IMR-90 (cell line): ENCODE data around the gene CRTC1. TPM values are rescaled to one million over a fixed set of nuclear protein-coding genes. Genes with fewer than 3 reads are reported as not detected.

Source experiments
- ATAC-seq: fragments of 200-7000 bp; cut with Tn5 transposase; 2 replicates; pipeline ENCODE4 v1.9.1; 2020; ENCODE audit warnings: low read depth, mild to moderate bottlenecking, moderate library complexity
- BruUV-seq: library from RNA; stranded (reverse); fragments of 400-500 nt; replicated peaks from 2 replicates; lab custom pipeline; 2021; lab: Mats Ljungman, UMichigan
- CTCF ChIA-PET: fragments of 300-600 bp; formaldehyde crosslinking; extraction: SDS; loops from one replicate; lab custom pipeline; 2021; ENCODE audit warnings: antibody characterized with exemption; lab: Yijun Ruan, JAX
- POLR2A ChIA-PET: fragments of 300-600 bp; sonication (Branson Sonifier 250); formaldehyde crosslinking; loops from one replicate; lab custom pipeline; 2022; ENCODE audit warnings: antibody characterized with exemption; ENCODE audit not compliant: unreplicated experiment; lab: Charles Lee
- DNase-seq: peaks from one replicate; pipeline ENCODE4 v3.0.0; 2013
- H2AFZ ChIP-seq: replicated peaks from 2 replicates; pipeline ENCODE3; 2013; ENCODE audit warnings: low read length, mild to moderate bottlenecking; ENCODE audit not compliant: poor library complexity
- H2AK5ac ChIP-seq: 2 replicates; pipeline ENCODE4 v1.6.1; 2013; ENCODE audit warnings: low read depth, low read length, inconsistent platforms
- H2AK9ac ChIP-seq: replicated peaks from 2 replicates; pipeline ENCODE3; 2013; ENCODE audit warnings: mild to moderate bottlenecking, low read depth, low read length, moderate library complexity; ENCODE audit not compliant: poor library complexity
- H2BK120ac ChIP-seq: 2 replicates; pipeline ENCODE4 v1.6.1; 2013; ENCODE audit warnings: low read depth, low read length, inconsistent platforms
- H2BK15ac ChIP-seq: 3 replicates; pipeline ENCODE4 v1.6.1; 2013; ENCODE audit warnings: low read depth, low read length, inconsistent platforms
- H2BK20ac ChIP-seq: 2 replicates; pipeline ENCODE4 v1.6.1; 2013; ENCODE audit warnings: low read depth, mild to moderate bottlenecking, inconsistent platforms, low read length, moderate library complexity
- H2BK5ac ChIP-seq: 2 replicates; pipeline ENCODE4 v1.6.1; 2013; ENCODE audit warnings: mild to moderate bottlenecking, low read depth, low read length, inconsistent platforms; ENCODE audit not compliant: poor library complexity, severe bottlenecking
- H3K14ac ChIP-seq: replicated peaks from 2 replicates; pipeline ENCODE4 v1.6.1; 2013; ENCODE audit warnings: low read depth, low read length, inconsistent platforms
- H3K18ac ChIP-seq: 2 replicates; pipeline ENCODE4 v1.6.1; 2013; ENCODE audit warnings: low read depth, low read length, control low read depth
- H3K23ac ChIP-seq: 2 replicates; pipeline ENCODE4 v1.6.1; 2013; ENCODE audit warnings: low read depth, low read length, inconsistent platforms
- H3K27ac ChIP-seq: 2 replicates; pipeline ENCODE4 v1.5.1; 2013; ENCODE audit warnings: mild to moderate bottlenecking, control low read depth, low read length; ENCODE audit not compliant: insufficient read depth
- H3K27me3 ChIP-seq: 2 replicates; pipeline ENCODE4 v1.6.1; 2013; ENCODE audit warnings: low read length; ENCODE audit not compliant: control insufficient read depth, insufficient read depth
- H3K36me3 ChIP-seq: 2 replicates; pipeline ENCODE4 v1.6.1; 2013; ENCODE audit warnings: low read length, mixed read lengths; ENCODE audit not compliant: control insufficient read depth, insufficient read depth
- H3K4ac ChIP-seq: 2 replicates; pipeline ENCODE4 v1.6.1; 2013; ENCODE audit warnings: low read depth, low read length, inconsistent platforms
- H3K4me1 ChIP-seq: 2 replicates; pipeline ENCODE4 v1.6.1; 2013; ENCODE audit warnings: low read length, mixed read lengths; ENCODE audit not compliant: control insufficient read depth, insufficient read depth
- H3K4me2 ChIP-seq: 2 replicates; pipeline ENCODE4 v1.6.1; 2013; ENCODE audit warnings: low read depth, mild to moderate bottlenecking, control low read depth, low read length, moderate library complexity
- H3K4me3 ChIP-seq: 2 replicates; pipeline ENCODE4 v1.5.1; 2013; ENCODE audit warnings: low read depth, mild to moderate bottlenecking, control low read depth, low read length, moderate library complexity; ENCODE audit not compliant: insufficient read depth
- H3K56ac ChIP-seq: 2 replicates; pipeline ENCODE4 v1.6.1; 2013; ENCODE audit warnings: low read length, inconsistent platforms; ENCODE audit not compliant: insufficient read depth; ENCODE audit errors: extremely low read depth
- H3K79me1 ChIP-seq, 2 experiments: 2 replicates each; pipeline ENCODE4 v1.6.1; 2013; ENCODE audit warnings: low read length in 2 of 2, inconsistent platforms in 1 of 2, low read depth in 1 of 2
- H3K9ac ChIP-seq: 2 replicates; pipeline ENCODE4 v1.6.1; 2013; ENCODE audit warnings: low read depth, low read length, control low read depth
- H3K9me1 ChIP-seq: 2 replicates; pipeline ENCODE4 v1.6.1; 2013; ENCODE audit warnings: low read length, inconsistent platforms; ENCODE audit not compliant: insufficient read depth
- H3K9me3 ChIP-seq: 2 replicates; pipeline ENCODE4 v1.6.1; 2013; ENCODE audit warnings: low read length; ENCODE audit not compliant: control insufficient read depth, insufficient read depth
- H4K20me1 ChIP-seq: 2 replicates; pipeline ENCODE4 v1.6.1; 2013; ENCODE audit warnings: low read length, inconsistent platforms; ENCODE audit not compliant: insufficient read depth
- H4K5ac ChIP-seq: 2 replicates; pipeline ENCODE4 v1.6.1; 2013; ENCODE audit warnings: mild to moderate bottlenecking, low read depth, low read length, control low read depth
- H4K8ac ChIP-seq, 2 experiments: 2 replicates each; pipeline ENCODE4 v1.6.1; 2013; ENCODE audit warnings: low read depth in 2 of 2, low read length in 2 of 2, control low read depth in 1 of 2, inconsistent platforms in 1 of 2
- H4K91ac ChIP-seq: 2 replicates; pipeline ENCODE4 v1.6.1; 2013; ENCODE audit warnings: low read depth, low read length, inconsistent platforms; ENCODE audit not compliant: insufficient read depth
- BHLHE40 ChIP-seq: fragments of 150-350 bp; IDR thresholded peaks from 2 replicates; pipeline ENCODE4 v1.6.1; 2016; ENCODE audit warnings: mild to moderate bottlenecking, low read depth, low read length
- MAFK ChIP-seq: IDR thresholded peaks from 2 replicates; pipeline ENCODE4 v1.6.1; 2012; ENCODE audit warnings: low read depth, low read length, improper control_type of control experiment
- MAZ ChIP-seq: IDR thresholded peaks from 2 replicates; pipeline ENCODE4 v1.6.1; 2012; ENCODE audit warnings: low read depth, mild to moderate bottlenecking, low read length, improper control_type of control experiment, moderate library complexity, borderline replicate concordance
- RAD21 ChIP-seq: IDR thresholded peaks from 2 replicates; pipeline ENCODE4 v1.6.1; 2012; ENCODE audit warnings: low read length, improper control_type of control experiment
- RFX5 ChIP-seq: IDR thresholded peaks from 2 replicates; pipeline ENCODE4 v1.8.0; 2012; ENCODE audit warnings: low read depth, mild to moderate bottlenecking, low read length, moderate library complexity
- WGBS, 2 experiments: methylation state at CpG; one replicate each; pipeline versions ENCODE4 v1.1.5 to v1.1.7; 2013; ENCODE audit warnings: missing lambda C conversion rate in 2 of 2; ENCODE audit not compliant: insufficient read length in 1 of 2; ENCODE audit errors: extremely low coverage in 2 of 2; 5-methylcytosine and 5-hydroxymethylcytosine counted together
- dilution Hi-C: fragments of 300-500 bp; cut with HindIII; formaldehyde crosslinking; loops from one replicate; pipeline ENCODE4 v1.14.3; 2018; ENCODE audit warnings: low sequenced_read_pairs; ENCODE audit not compliant: unreplicated experiment
- in situ Hi-C: fragments of 300-500 bp; cut with MboI; formaldehyde crosslinking; loops from 3 replicates; pipeline ENCODE4 v1.14.3; 2019; ENCODE audit warnings: low sequenced_read_pairs, inconsistent platforms, mixed read lengths
- intact Hi-C: fragments of 100-400 bp; cut with micrococcal nuclease; formaldehyde crosslinking; loops from 2 replicates; pipeline ENCODE4 v1.10.0; 2022
- polyA plus RNA-seq, 3 experiments: library from polyadenylated mRNA; depleted of rRNA; stranded (reverse); fragments of >200 nt; gene quantifications; 2 replicates each; pipeline ENCODE4 v1.2.3, GENCODE V29; 2012; ENCODE audit warnings: low replicate concordance in 1 of 3
- total RNA-seq: library from RNA; depleted of rRNA; stranded (reverse); fragments of >200 nt; gene quantifications from 2 replicates; pipeline ENCODE4 v1.2.3, GENCODE V29; 2012
- TF ChIP-seq, protein P1 (sequence below): conservative IDR thresholded peaks from 2 replicates; pipeline ENCODE4 v1.5.1; 2012; ENCODE audit warnings: mild to moderate bottlenecking, low read depth, low read length, improper control_type of control experiment

Gene CRTC1
- total and polyA plus RNA-seq, 2 of the 4 experiments (the other 2 are of a cell fraction), result 0.18 to 5.7 TPM

- H2BK120ac ChIP-seq, result no peak overlapping the region
- no peak overlapping the region for H3K9ac ChIP-seq
- intact Hi-C loops (no loop called here), dilution Hi-C loops (no loop called here), in situ Hi-C loops (no loop called here)
- POLR2A ChIA-PET, result no interaction called here
- H2AK5ac ChIP-seq, result no peak overlapping the region
- no peak overlapping the region for H3K4ac ChIP-seq
- no peaks in the 10 kb centered on the region for H3K9me3 ChIP-seq
- H3K79me1 ChIP-seq, result peaks cover 5 to 48% of the 10 kb centered on the region in 2 experiments
- H3K27ac ChIP-seq, result no peak overlapping the region
- no peaks in the 10 kb centered on the region for H3K27me3 ChIP-seq
- no peak overlapping the region for H3K14ac ChIP-seq
- H3K18ac ChIP-seq, result no peak overlapping the region
- TF ChIP-seq BHLHE40, result no peak
- TF ChIP-seq, protein P1, sequence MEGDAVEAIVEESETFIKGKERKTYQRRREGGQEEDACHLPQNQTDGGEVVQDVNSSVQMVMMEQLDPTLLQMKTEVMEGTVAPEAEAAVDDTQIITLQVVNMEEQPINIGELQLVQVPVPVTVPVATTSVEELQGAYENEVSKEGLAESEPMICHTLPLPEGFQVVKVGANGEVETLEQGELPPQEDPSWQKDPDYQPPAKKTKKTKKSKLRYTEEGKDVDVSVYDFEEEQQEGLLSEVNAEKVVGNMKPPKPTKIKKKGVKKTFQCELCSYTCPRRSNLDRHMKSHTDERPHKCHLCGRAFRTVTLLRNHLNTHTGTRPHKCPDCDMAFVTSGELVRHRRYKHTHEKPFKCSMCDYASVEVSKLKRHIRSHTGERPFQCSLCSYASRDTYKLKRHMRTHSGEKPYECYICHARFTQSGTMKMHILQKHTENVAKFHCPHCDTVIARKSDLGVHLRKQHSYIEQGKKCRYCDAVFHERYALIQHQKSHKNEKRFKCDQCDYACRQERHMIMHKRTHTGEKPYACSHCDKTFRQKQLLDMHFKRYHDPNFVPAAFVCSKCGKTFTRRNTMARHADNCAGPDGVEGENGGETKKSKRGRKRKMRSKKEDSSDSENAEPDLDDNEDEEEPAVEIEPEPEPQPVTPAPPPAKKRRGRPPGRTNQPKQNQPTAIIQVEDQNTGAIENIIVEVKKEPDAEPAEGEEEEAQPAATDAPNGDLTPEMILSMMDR, result no peak
- TF ChIP-seq RFX5, result no peak
- no peak for TF ChIP-seq MAFK
- TF ChIP-seq RAD21, result no peak
- no peak for TF ChIP-seq MAZ
- no peak overlapping the region for H4K8ac ChIP-seq
- H3K23ac ChIP-seq, result no peak overlapping the region
- H3K4me1 ChIP-seq, result peaks cover 9% of the 10 kb centered on the region; the same call in 1 of the 2 replicates
- CTCF ChIA-PET, result no interaction called here
- no peak overlapping the region for H2BK15ac ChIP-seq
- no peak overlapping the region for H3K4me3 ChIP-seq
- H4K5ac ChIP-seq, result no peak overlapping the region
- ATAC-seq, result no peak
- H2BK5ac ChIP-seq, result no peak overlapping the region
- H2BK20ac ChIP-seq, result no peak overlapping the region
- H2AFZ ChIP-seq, result no peak overlapping the region
- H3K9me1 ChIP-seq, result peaks cover 10% of the 10 kb centered on the region
- no peak for DNase-seq
- H3K36me3 ChIP-seq, result no peaks in the 10 kb centered on the region
- no peak overlapping the region for H4K91ac ChIP-seq
- BruUV-seq, result no TSS peak
- WGBS, 2 experiments, result 83% methylated on average over 2 of the region's 3 CpGs; no CpG with 5 or more reads in 1 of the 2 experiments
- H4K20me1 ChIP-seq, result peaks cover 57% of the 10 kb centered on the region
- H3K56ac ChIP-seq, result no peak overlapping the region
- H3K4me2 ChIP-seq, result no peak overlapping the region
- no peak overlapping the region for H2AK9ac ChIP-seq
These were observed 14.2 kb downstream of the CRTC1 start for GRCh38 chr19:18697680-18698079.
